ENCODE measurements around the gene RPL36A.
A peak's percentile ranks its signal among the peaks of the same experiment; 100 is the strongest.

RPL36A gene

GRCh38 chrX:101393530-101394305, 2.9 kb downstream of the RPL36A start:
- DNase-seq (ENCODE audit: low read depth, low spot score), result no peak

GRCh38 chrX:101394372-101394771, 3.6 kb downstream of the RPL36A start:
- DNase-seq (ENCODE audit: low read depth, low spot score), result no peak

- no peak for DNase-seq (ENCODE audit: low read depth, low spot score)
These were observed 5.0 kb downstream of the RPL36A start for GRCh38 chrX:101395789-101396188.

GRCh38 chrX:101397779-101398178, 7.0 kb downstream of the RPL36A start:
- DNase-seq (ENCODE audit: low read depth, low spot score), result no peak

- no peak for DNase-seq (ENCODE audit: low read depth, low spot score)
These were observed 7.9 kb downstream of the RPL36A start for GRCh38 chrX:101398694-101399093.

- no peak for DNase-seq (ENCODE audit: low read depth, low spot score)
These were observed 9.0 kb downstream of the RPL36A start for GRCh38 chrX:101399825-101400224.

GRCh38 chrX:101407167-101407747, 16.4 kb downstream of the RPL36A start:
- no peak for DNase-seq (ENCODE audit: low read depth, low spot score)

GRCh38 chrX:101407748-101408531, 17.1 kb downstream of the RPL36A start, which contains the start of the genes GLA and HNRNPH2:
Gene GLA, minus strand, starts transcription at chrX:101407925. Its CDS starts 22 bp downstream, at chrX:101407903.
Gene HNRNPH2, plus strand, starts transcription at chrX:101408222. Its CDS starts 3,767 bp downstream, at chrX:101411989.
- peak; percentile 98 for DNase-seq (ENCODE audit: low read depth, low spot score)

- DNase-seq (ENCODE audit: low read depth, low spot score), result no peak
These were observed 17.7 kb downstream of the RPL36A start for GRCh38 chrX:101408532-101408841.

GRCh38 chrX:101409043-101409442, 18.2 kb downstream of the RPL36A start:
- no peak for DNase-seq (ENCODE audit: low read depth, low spot score)

GRCh38 chrX:101410461-101410860, 19.6 kb downstream of the RPL36A start:
- no peak for DNase-seq (ENCODE audit: low read depth, low spot score)

GRCh38 chrX:101411984-101412383, 21.2 kb downstream of the RPL36A start:
- DNase-seq (ENCODE audit: low read depth, low spot score), result no peak

GRCh38 chrX:101415180-101416145, 24.7 kb downstream of the RPL36A start:
- no peak for DNase-seq (ENCODE audit: low read depth, low spot score)

- DNase-seq (ENCODE audit: low read depth, low spot score), result no peak
These were observed 25.9 kb downstream of the RPL36A start for GRCh38 chrX:101416691-101417090.

GRCh38 chrX:101417190-101417589, 26.4 kb downstream of the RPL36A start:
- no peak for DNase-seq (ENCODE audit: low read depth, low spot score)

GRCh38 chrX:101417981-101418841, 27.4 kb downstream of the RPL36A start:
- no peak for DNase-seq (ENCODE audit: low read depth, low spot score)

- DNase-seq (ENCODE audit: low read depth, low spot score), result no peak
These were observed 28.7 kb downstream of the RPL36A start for GRCh38 chrX:101419489-101419888.

GRCh38 chrX:101427954-101428353, 37.1 kb downstream of the RPL36A start:
- no peak for DNase-seq (ENCODE audit: low read depth, low spot score)

- peak; percentile 39 for DNase-seq (ENCODE audit: low read depth, low spot score)
These were observed 39.1 kb downstream of the RPL36A start for GRCh38 chrX:101429934-101430333.

GRCh38 chrX:101430457-101431078, 39.8 kb downstream of the RPL36A start:
- no peak for DNase-seq (ENCODE audit: low read depth, low spot score)
